Natural killer cell treated with Interleukin-12 subunit alpha and Interleukin-12 subunit beta and Interleukin-15 and Interleukin-18, amount 100 ng/mL, for 72 hours (primary cell): ENCODE results near the gene DEK. TPM values are rescaled to one million over a fixed set of nuclear protein-coding genes. Genes with fewer than 3 reads are reported as not detected.
A peak's percentile ranks its signal among the peaks of the same experiment; 100 is the strongest.

Experiments
- ATAC-seq, 2 donors: fragments of 150-1000 bp; cut with Tn5 transposase in 1 of 2; sonication (Bioruptor Pico), chemical (Tn5 transposase) in 1 of 2; 2 replicates each; pipeline ENCODE4 v1.10.0; 2021
- DNase-seq: peaks from one replicate; pipeline ENCODE4 v3.0.0; 2022; ENCODE audit warnings: low spot score
- H3K27ac Mint-ChIP-seq, 2 donors: 1 replicate in 1 of 2; 2 replicates in 1 of 2; pipeline ENCODE4 v1.8.0; 2022; ENCODE audit warnings: mixed read lengths in 2 of 2, mild to moderate bottlenecking in 1 of 2, moderate library complexity in 1 of 2
- H3K27me3 Mint-ChIP-seq, 2 donors: 1 replicate in 1 of 2; 2 replicates in 1 of 2; pipeline ENCODE4 v1.8.0; 2022; ENCODE audit warnings: mixed read lengths in 2 of 2
- H3K36me3 Mint-ChIP-seq: one replicate; pipeline ENCODE4 v1.8.0; 2022; ENCODE audit warnings: mixed read lengths
- H3K4me1 Mint-ChIP-seq, 2 donors: 1 replicate in 1 of 2; 2 replicates in 1 of 2; pipeline ENCODE4 v1.8.0; 2022; ENCODE audit warnings: low read depth in 2 of 2, mixed read lengths in 2 of 2, mild to moderate bottlenecking in 1 of 2
- H3K4me3 Mint-ChIP-seq: one replicate; pipeline ENCODE4 v1.8.0; 2022; ENCODE audit warnings: mixed read lengths
- H3K9me3 Mint-ChIP-seq: 2 replicates; pipeline ENCODE4 v1.8.0; 2022; ENCODE audit warnings: mixed read lengths
- total RNA-seq, 2 donors: library from RNA; stranded (reverse); gene quantifications; one replicate each; pipeline ENCODE4 v1.2.3, GENCODE V29; 2022

DEK gene
- total RNA-seq, 2 donors from 2014 or later: 105 to 152 TPM

GRCh38 chr6:18279422-18279821, 15.1 kb upstream of the DEK start:
- Mint-ChIP-seq H3K36me3 (no peaks in the 10 kb centered on the region), H3K27ac (no peak overlapping the region), H3K4me3 (no peak overlapping the region), H3K9me3 (no peaks in the 10 kb centered on the region), H3K27me3 (peaks cover 37 to 62% of the 10 kb centered on the region in 2 donors), H3K4me1 (peaks cover 0 to 3% of the 10 kb centered on the region in 2 donors)
- no peak for ATAC-seq
- no peak for DNase-seq

- Mint-ChIP-seq H3K36me3 (no peaks in the 10 kb centered on the region), H3K27me3 (peaks cover 37 to 62% of the 10 kb centered on the region in 2 donors), H3K9me3 (no peaks in the 10 kb centered on the region), H3K4me3 (no peak overlapping the region), H3K27ac (no peak overlapping the region), H3K4me1 (peaks cover 0 to 3% of the 10 kb centered on the region in 2 donors)
- DNase-seq (no peak), ATAC-seq (no peak)
These were observed 13.1 kb upstream of the DEK start for GRCh38 chr6:18277237-18278006.

GRCh38 chr6:18276610-18277236, 12.4 kb upstream of the DEK start:
- Mint-ChIP-seq H3K27me3 (peaks cover 37 to 65% of the 10 kb centered on the region in 2 donors), H3K4me3 (no peak overlapping the region), H3K27ac (no peak overlapping the region), H3K4me1 (peaks cover 0 to 3% of the 10 kb centered on the region in 2 donors), H3K9me3 (no peaks in the 10 kb centered on the region), H3K36me3 (no peaks in the 10 kb centered on the region)
- ATAC-seq (no peak), DNase-seq (no peak)

- H3K4me3 Mint-ChIP-seq: no peak overlapping the region
These were observed 5.9 kb upstream of the DEK start for GRCh38 chr6:18270216-18270615.

GRCh38 chr6:18269717-18270116, 5.4 kb upstream of the DEK start:
- H3K4me1 Mint-ChIP-seq: peaks cover 9 to 10% of the 10 kb centered on the region in 2 donors
- no peaks in the 10 kb centered on the region for H3K9me3 Mint-ChIP-seq
- H3K36me3 Mint-ChIP-seq: no peaks in the 10 kb centered on the region
- H3K4me3 Mint-ChIP-seq: no peak overlapping the region
- H3K27me3 Mint-ChIP-seq: peaks cover 5 to 6% of the 10 kb centered on the region in 2 donors
- ATAC-seq: no peak
- DNase-seq: no peak
- no peak overlapping the region for H3K27ac Mint-ChIP-seq

More at GRCh38 chr6:18270216-18270615, 5.9 kb upstream of the DEK start:
- Mint-ChIP-seq H3K4me1 (peaks cover 4 to 5% of the 10 kb centered on the region in 2 donors), H3K9me3 (no peaks in the 10 kb centered on the region), H3K36me3 (no peaks in the 10 kb centered on the region), H3K27me3 (peaks cover 8 to 11% of the 10 kb centered on the region in 2 donors), H3K27ac (no peak overlapping the region)
- DNase-seq (no peak), ATAC-seq (no peak)

- ATAC-seq: no peak
These were observed 4.9 kb upstream of the DEK start for GRCh38 chr6:18269253-18269652.

GRCh38 chr6:18268066-18268465, 3.7 kb upstream of the DEK start:
- no peak overlapping the region for H3K4me3 Mint-ChIP-seq
- no peak for DNase-seq
- H3K9me3 Mint-ChIP-seq: no peaks in the 10 kb centered on the region
- H3K36me3 Mint-ChIP-seq: peaks cover 8% of the 10 kb centered on the region
- H3K4me1 Mint-ChIP-seq: peaks cover 17 to 18% of the 10 kb centered on the region in 2 donors
- H3K27ac Mint-ChIP-seq: no peak overlapping the region
- peaks cover 2 to 6% of the 10 kb centered on the region in 2 donors for H3K27me3 Mint-ChIP-seq
- ATAC-seq: no peak

More at GRCh38 chr6:18269253-18269652, 4.9 kb upstream of the DEK start:
- Mint-ChIP-seq H3K36me3 (no peaks in the 10 kb centered on the region), H3K4me1 (peaks cover 9 to 10% of the 10 kb centered on the region in 2 donors), H3K27me3 (peaks cover 4 to 6% of the 10 kb centered on the region in 2 donors), H3K27ac (no peak overlapping the region), H3K4me3 (no peak overlapping the region), H3K9me3 (no peaks in the 10 kb centered on the region)
- no peak for DNase-seq

GRCh38 chr6:18266523-18266912, 2.2 kb upstream of the DEK start:
- Mint-ChIP-seq H3K9me3 (no peaks in the 10 kb centered on the region), H3K27ac (no peak overlapping the region), H3K4me3 (no peak overlapping the region), H3K4me1 (peaks cover 29 to 34% of the 10 kb centered on the region in 2 donors), H3K36me3 (peaks cover 13% of the 10 kb centered on the region), H3K27me3 (no peaks in the 10 kb centered on the region)
- DNase-seq: no peak
- no peak for ATAC-seq

- Mint-ChIP-seq H3K27ac (peak overlapping the region; percentile 92 to 97), H3K36me3 (peaks cover 13% of the 10 kb centered on the region), H3K4me3 (peak overlapping the region; percentile 85), H3K9me3 (no peaks in the 10 kb centered on the region), H3K4me1 (peaks cover 32 to 36% of the 10 kb centered on the region in 2 donors), H3K27me3 (no peaks in the 10 kb centered on the region)
- ATAC-seq: no peak
- no peak for DNase-seq
These were observed 1.6 kb upstream of the DEK start for GRCh38 chr6:18265787-18266522.

GRCh38 chr6:18264923-18265377, 620 bp upstream of the DEK start:
- Mint-ChIP-seq H3K27ac (peak overlapping the region; percentile 92 to 97), H3K4me1 (peaks cover 39 to 46% of the 10 kb centered on the region in 2 donors), H3K4me3 (peak overlapping the region; percentile 85), H3K36me3 (peaks cover 13% of the 10 kb centered on the region), H3K27me3 (no peaks in the 10 kb centered on the region), H3K9me3 (no peaks in the 10 kb centered on the region)
- no peak for DNase-seq
- ATAC-seq: no peak

GRCh38 chr6:18263418-18264218, 712 bp downstream of the DEK start:
- H3K27me3 Mint-ChIP-seq: no peaks in the 10 kb centered on the region
- peaks cover 45 to 53% of the 10 kb centered on the region in 2 donors for H3K4me1 Mint-ChIP-seq
- H3K4me3 Mint-ChIP-seq: peak overlapping the region; percentile 99
- H3K27ac Mint-ChIP-seq: peak overlapping the region; percentile 97 to 98
- H3K9me3 Mint-ChIP-seq: no peaks in the 10 kb centered on the region
- peaks cover 13% of the 10 kb centered on the region for H3K36me3 Mint-ChIP-seq
- ATAC-seq (peak; percentile 27 to 33), DNase-seq (no peak)

GRCh38 chr6:18262702-18263417, 1.5 kb downstream of the DEK start:
- Mint-ChIP-seq H3K36me3 (peaks cover 13% of the 10 kb centered on the region), H3K27me3 (no peaks in the 10 kb centered on the region), H3K9me3 (no peaks in the 10 kb centered on the region), H3K4me1 (peaks cover 45 to 53% of the 10 kb centered on the region in 2 donors), H3K27ac (peak overlapping the region; percentile 97 to 98), H3K4me3 (peak overlapping the region; percentile 99)
- DNase-seq (no peak), ATAC-seq (peak in 1 of 2 donors; percentile 61)
